ENCODE data around the gene EMID1.

Gene EMID1

GRCh38 chr22:29195118-29195963 is 10.4 kb upstream of the EMID1 start:
- no peak for DNase-seq (ENCODE audit: low read depth in 3 of 3)

DNA sequence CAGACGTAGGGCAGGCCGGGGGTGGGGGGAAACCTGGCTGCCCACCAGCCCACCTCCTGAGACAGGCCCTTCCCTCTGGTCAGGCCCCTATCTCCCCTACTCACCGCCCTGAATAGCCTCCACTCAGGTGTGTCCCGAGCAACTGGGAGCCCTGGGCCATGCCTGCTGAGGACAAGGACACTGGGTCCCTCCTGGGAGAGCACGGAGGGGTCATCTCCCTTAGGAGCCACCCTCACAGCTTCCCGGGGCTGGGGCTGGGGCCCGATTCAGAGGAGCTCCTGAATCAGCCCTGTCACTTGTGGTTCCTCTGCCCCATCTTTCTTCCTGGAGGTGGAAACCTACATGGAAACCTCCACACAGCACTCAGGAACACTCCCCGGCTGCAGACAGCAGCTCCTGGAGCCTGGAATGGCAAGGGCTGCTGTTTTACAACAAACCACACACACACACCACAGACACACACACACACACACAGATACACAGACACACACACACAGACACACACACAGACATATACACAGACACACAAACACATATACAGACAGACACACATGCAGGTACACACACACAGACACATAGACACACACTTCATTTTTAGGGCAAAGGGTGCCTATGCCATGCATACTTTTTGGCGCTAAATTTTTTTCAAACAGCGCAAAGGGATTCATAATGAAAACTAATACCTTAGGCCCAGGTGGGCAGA is 9.6 kb upstream of the EMID1 start:
- no peak for DNase-seq (ENCODE audit: low read depth in 3 of 3)

GRCh38 chr22:29197096-29197495 is 8.6 kb upstream of the EMID1 start:
- no peak for DNase-seq (ENCODE audit: low read depth in 3 of 3)

DNA sequence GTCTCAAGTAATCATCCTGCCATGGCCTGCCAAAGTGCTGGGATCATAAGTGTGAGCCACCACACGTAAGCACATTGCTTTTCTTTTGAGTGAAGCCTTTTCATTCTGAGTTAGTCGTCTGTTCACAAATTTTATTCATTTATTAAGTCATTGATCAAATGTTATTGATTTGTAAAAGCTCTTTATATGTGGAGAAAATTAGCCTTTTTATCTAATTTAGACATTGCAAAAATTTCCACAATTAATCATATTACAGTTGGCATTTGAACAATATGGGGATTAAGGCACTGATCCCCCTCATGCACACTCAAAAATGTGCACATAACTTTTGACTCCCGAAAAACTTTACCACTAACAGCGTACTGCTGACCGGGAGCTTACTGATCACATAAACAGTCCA is 7.5 kb upstream of the EMID1 start:
- no peak for DNase-seq (ENCODE audit: low read depth in 3 of 3)

DNA sequence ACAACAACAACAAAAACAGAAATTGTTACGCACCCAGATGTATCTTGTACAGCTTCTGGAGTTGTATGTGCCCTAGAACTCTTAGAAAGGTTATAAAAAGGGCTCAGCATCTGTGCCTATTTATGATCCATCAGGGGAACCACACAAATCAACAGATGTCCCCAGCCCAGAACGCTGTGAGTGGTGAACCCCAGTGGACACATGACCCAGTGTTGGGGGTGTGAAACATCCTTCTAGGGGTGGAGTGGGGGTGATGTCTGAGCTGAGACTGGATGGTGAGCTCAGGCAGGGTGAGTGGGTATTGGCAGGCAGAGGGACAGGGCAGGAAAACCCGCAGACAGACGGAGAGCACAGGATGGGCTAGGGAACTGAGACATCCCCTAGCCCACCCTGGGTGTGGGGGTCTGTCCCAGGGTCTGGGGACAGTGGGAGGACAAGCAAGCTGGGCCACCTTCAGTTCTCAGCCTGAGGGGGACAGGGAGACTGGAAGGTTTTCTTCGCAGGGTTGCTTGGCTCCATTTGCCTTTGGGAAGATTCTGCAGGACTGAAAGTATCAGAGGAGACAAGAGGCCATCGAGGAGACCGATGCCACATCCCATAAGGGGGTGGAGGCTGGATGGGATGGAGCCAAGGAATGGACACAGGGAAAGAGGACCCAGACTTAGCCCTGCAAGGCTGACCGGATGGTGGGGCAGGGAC is 5.8 kb upstream of the EMID1 start:
- DNase-seq (ENCODE audit: low read depth in 3 of 3): no peak

DNA sequence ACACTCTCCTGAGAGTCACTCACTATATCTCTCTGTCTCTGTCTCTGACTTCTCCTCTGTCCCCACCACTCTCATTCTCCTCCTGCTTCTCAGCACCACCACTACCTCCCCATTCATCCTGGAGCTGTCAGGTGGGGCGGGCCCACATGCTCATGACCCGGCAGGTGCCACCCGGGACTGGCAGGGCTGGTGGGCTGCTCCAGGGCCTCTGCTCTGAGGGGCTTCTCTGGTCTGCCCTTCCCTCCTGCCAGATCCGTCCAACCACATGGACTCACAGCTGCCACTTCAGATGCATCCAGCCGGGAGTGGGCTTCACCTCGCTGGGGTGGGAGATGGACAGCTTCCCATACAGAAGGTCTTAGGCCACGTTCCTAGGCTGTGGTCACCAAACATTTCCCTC is 4.8 kb upstream of the EMID1 start:
- DNase-seq (ENCODE audit: low read depth in 3 of 3): no peak

- DNase-seq (ENCODE audit: low read depth in 3 of 3): no peak
Measured at GRCh38 chr22:29201782-29202181, 3.9 kb upstream of the EMID1 start.

GRCh38 chr22:29202212-29203192 is 3.2 kb upstream of the EMID1 start:
- DNase-seq (ENCODE audit: low read depth in 3 of 3): no peak

DNA sequence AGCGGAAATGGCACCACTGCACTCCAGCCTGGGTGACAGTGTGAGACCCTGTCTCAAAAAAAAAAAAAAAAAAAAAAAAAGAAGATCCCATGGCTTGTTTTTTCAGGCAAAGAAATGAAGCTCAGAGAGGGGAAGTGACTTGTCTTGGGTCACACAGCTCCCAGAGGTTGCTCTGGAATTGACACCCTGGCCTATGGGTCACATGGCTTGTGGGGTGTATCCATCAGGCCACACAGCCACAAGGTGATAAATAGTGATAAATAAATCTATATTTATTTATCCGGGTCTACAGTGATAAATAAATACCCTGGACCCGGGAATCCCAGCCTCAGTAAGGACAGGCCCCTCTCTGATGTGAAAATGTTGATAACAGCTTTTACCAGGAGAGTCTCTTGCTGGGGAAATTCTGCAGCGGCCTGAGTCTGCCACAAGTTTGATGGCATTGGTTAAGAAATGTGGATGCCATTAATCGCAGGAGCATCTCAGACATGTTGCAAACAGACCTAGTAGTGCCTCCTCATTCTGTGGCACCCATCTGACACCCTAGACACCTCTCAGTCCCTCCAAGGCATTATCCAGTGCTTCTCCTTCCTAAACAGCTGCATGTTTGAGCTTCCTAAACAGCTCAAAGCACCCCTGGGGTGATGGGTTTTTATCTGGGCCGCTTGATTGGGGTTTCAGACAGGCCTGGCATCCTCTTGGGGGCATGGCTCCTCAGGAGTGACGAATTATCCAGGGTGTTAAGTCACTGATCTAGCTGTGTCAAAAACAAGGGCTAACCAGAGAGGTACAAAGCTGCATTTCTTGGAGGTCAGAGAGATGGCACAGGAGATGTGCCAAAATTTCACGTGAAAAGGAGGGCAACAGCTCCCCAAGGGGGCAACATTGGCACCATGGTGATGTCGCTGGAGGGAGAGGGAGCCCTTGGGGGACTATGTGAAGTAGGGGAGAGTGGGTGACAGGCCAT is 1.9 kb upstream of the EMID1 start:
- no peak for DNase-seq (ENCODE audit: low read depth in 3 of 3)

DNA sequence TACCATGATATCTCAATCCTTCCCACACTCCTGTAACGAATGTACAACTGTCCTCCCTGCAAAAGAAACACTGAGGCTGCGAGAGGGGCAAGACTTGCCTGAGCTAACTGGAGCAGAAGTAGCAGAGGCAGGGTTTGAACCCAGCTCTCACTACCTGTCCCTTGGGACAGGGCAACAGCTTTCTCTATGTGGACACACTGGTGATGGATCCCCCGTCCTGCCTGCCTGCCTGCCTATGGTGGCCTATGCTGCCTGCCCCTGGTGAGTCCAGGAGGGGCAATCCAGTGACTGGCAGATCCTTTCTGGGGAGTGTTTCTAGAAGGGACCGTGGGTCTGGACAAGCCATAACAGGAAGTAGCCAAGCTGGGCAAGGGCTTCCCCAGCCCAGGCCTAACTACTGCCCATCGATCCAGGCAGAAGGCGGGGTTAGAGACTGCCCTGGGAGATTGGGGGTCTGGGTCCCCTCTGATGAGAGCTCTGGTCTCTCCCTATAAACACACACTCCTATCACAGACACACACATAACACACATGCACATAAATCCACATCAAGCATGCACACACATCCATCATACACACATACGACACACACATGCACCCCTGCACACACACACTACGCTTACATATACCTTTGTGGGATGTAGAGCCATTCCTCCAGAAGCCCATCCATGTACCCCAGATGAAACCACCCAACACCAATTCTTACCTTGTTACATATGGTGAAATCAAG is 1.1 kb upstream of the EMID1 start:
- DNase-seq (ENCODE audit: low read depth in 3 of 3): no peak

- DNase-seq (ENCODE audit: low read depth in 3 of 3): no peak
Measured at GRCh38 chr22:29205252-29205593, 473 bp upstream of the EMID1 start.

GRCh38 chr22:29206372-29207242 is 911 bp downstream of the EMID1 start:
- no peak for DNase-seq (ENCODE audit: low read depth in 3 of 3)

- DNase-seq (ENCODE audit: low read depth in 3 of 3): no peak
Measured at GRCh38 chr22:29207243-29207550, 1.5 kb downstream of the EMID1 start.

DNA sequence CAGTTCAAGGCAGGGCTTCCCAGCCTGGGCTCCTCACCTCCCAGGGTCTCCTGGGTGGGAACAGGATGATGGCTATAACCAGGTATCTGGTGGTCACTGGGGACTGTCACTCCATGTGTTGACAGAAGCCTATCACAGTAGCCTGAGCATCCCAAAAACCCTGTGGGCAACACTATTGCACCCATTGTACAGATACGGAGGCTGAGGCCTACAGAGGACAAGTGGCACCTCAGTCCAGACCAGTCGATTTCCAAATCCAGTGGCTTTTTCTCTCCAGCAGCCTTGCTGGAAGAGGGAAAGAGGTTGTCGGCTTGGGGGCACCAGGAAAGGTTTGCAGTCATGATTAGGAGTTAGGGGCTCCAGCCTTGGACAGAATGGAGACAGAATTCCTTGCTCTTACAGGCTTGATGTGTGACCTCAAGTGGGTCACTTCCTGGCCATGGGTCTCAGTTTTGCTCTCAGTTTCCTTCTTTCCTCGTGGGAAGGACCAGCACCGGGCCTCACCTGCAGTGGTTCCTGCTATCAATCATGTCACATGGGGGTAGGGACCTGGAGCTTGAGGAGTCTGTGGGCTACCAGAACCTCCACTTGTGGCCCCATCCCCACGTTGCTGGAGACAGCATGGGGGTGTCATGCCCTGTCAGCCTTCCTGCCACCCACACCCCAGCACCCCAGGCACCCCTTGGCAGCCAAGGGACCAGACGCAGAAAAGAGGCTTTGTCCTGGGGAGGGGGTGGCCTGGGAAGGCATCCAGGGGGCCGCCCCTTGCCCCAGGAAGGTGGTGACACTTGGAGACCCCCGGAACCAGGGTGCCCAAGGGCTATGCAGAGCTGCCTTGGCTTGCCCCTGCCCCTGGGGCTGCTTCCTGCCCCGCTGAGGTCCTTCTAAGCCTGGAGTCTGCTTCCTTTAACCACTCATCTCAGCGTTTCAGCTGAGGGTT is 2.1 kb downstream of the EMID1 start:
- DNase-seq (ENCODE audit: low read depth in 3 of 3): no peak

DNA sequence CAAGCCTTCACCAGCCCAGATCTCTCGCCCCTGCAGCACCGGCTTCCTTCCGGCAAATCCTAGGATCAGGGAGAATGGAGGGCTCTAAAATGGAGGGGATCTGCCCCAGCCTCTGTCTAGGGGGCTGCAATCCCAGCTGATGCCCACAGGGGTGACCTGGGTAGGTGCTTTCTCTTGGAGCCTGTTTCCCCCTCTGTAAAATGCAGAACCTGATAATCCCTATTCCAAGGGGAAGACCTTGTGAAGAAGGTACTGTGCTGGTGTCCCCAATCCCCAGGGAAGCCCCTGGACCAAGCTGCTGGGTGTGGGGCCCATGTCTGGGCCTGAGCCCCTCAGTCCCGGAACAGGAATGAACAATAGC is 2.8 kb downstream of the EMID1 start:
- no peak for DNase-seq (ENCODE audit: low read depth in 3 of 3)

- no peak for DNase-seq (ENCODE audit: low read depth in 3 of 3)
Measured at GRCh38 chr22:29208879-29209623, 3.4 kb downstream of the EMID1 start.

DNA sequence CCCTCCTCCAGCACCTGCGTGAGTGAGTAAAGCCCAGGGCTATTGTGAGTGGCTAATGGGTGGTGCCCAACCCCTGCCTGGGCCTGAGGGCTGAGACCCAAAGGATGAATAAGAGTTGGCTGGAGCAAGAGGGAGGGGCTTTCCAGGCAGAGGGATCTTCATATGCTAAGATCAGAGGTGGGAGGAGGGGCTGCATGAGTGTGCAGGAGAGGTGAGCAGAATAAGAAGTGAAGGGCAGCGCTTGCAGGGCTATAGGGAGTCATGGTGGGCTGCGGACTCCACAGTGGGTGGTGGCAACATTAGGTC is 3.9 kb downstream of the EMID1 start:
- no peak for DNase-seq (ENCODE audit: low read depth in 3 of 3)

Data from stimulated activated CD4-positive, alpha-beta T cell treated with anti-CD3 and anti-CD28 coated beads, TNF-alpha, amount 100 ng/mL, for 4 hours (primary cell).